GM21381 (cell line): ENCODE data around the gene GALNT3.

Experiments used
- ATAC-seq: cut with Tn5 transposase; IDR thresholded peaks from one replicate; pipeline ENCODE4 v1.9.1; 2021; ENCODE audit warnings: mild to moderate bottlenecking, moderate library complexity; ENCODE audit not compliant: unreplicated experiment

Gene GALNT3

GRCh38 chr2:165746501-165746900, 47.5 kb downstream of the GALNT3 start:
- ATAC-seq = no peak

- no peak for ATAC-seq
These were observed 48.1 kb downstream of the GALNT3 start for GRCh38 chr2:165745916-165746315.

- peak; percentile 98 for ATAC-seq
These were observed 50.6 kb downstream of the GALNT3 start for GRCh38 chr2:165743442-165743841.

- ATAC-seq = no peak
These were observed 68.6 kb downstream of the GALNT3 start for GRCh38 chr2:165725421-165725820.

- no peak for ATAC-seq
These were observed 73.5 kb downstream of the GALNT3 start for GRCh38 chr2:165720511-165720910.

- ATAC-seq = no peak
These were observed 75.3 kb downstream of the GALNT3 start for GRCh38 chr2:165718610-165719210.

- ATAC-seq = no peak
These were observed 78.0 kb downstream of the GALNT3 start for GRCh38 chr2:165716091-165716490.

- ATAC-seq = no peak
These were observed 87.0 kb downstream of the GALNT3 start for GRCh38 chr2:165706960-165707487.

GRCh38 chr2:165701147-165701546, 92.9 kb downstream of the GALNT3 start:
- ATAC-seq = no peak

- no peak for ATAC-seq
These were observed 93.5 kb downstream of the GALNT3 start for GRCh38 chr2:165700531-165700930.

- ATAC-seq = no peak
These were observed 94.1 kb downstream of the GALNT3 start for GRCh38 chr2:165699946-165700345.

GRCh38 chr2:165698444-165698884, 95.6 kb downstream of the GALNT3 start:
- ATAC-seq = peak; percentile 80

- ATAC-seq = no peak
These were observed 96.2 kb downstream of the GALNT3 start for GRCh38 chr2:165697748-165698443.
